HG03378 (cell line): ENCODE results near the gene RABGGTA.

ENCODE experiments used
- ATAC-seq: cut with Tn5 transposase; IDR thresholded peaks from one replicate; pipeline ENCODE4 v1.9.1; 2021; ENCODE audit warnings: mild to moderate bottlenecking, moderate library complexity; ENCODE audit not compliant: unreplicated experiment

Gene RABGGTA

DNA sequence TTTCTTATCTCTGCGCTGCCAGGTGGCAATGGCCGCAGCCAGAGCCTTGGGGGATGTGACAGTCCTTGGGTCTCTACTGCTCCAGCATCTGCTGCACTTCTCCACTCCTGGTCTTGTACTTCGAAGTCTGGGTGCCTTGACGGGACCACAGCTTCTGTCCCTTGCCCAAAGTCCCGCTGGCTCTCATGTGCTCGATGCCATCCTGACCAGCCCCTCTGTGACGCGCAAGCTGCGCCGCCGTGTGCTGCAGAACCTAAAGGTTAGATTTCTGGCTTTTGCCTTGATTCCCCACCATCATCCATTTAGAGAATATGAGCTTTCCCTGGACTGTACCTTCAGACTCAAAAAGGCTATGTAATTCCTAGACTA is 32.6 kb upstream of the RABGGTA start:
- ATAC-seq: no peak

DNA sequence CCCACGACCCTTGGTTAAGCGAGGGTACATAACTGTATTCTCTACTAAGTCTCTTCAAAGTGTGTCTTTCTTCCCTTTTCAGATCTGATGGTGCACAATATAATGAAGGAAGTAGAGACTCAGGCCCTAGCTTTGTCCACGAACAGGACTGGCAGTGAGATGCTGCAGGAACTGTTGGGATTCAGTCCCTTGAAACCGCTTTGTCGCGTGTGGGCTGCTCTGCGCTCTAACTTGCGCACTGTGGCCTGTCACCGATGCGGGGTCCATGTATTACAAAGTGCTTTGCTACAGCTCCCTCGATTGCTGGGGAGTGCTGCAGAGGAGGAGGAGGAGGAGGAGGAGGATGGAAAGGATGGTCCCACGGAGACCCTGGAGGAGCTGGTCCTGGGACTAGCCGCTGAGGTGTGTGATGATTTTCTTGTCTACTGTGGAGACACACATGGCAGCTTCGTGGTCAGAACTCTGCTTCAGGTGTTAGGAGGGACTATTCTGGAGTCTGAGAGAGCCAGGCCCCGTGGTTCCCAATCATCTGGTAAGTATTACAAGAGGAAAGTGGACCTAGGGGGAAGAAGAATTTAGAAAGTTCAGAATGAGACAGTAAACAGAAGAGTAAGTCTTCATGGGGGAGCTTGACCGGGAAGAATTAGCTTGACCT is 29.1 kb upstream of the RABGGTA start:
- ATAC-seq: no peak

DNA sequence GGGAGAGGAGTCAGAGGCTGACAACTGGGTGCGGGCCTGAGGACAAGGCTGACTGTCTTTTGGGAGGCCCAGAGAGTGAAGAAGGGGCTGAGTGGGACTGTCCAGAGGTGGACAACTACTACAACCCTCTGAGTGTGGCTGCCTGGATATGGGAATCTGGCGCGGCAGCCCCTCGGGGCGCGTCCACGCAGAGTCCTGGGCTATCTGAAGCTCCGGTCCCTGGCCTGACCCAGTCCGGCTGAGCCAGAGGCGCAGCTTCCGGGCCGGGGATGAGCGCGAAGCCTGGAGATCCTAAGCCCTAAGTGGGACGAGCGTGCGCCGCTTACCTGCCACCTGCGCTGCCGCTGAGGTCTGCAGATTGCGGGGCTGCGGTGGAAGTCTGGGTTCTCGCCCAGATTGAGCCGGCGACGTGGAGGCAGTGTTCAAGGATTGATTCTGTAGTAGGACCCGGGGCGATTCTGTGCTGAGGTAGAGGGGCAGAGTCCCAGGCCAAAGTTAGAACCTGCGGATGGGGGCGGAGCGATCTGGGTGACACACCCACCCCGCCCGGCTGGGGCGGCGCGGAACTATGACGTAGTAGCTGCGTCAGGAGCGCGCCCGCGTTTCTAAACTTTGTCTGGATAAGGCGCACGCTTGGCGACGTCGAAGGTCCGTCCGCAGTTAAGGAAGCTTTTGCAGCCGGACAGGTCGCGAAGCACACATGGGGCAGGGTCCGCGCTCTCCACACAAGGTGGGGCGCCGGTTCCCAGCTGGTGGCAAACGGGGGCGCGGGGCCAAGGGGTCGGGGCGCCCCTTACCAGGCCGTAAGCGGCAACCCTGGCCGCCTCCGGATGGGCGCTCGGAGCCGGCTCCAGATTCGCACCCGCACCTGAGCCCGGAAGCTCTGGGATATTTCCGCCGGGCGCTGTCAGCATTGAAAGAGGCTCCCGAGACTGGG is 28.1 kb upstream of the RABGGTA start, which contains the start of the genes DHRS1 and NOP9:
TSS of gene DHRS1 (minus strand) at position 526 of the 937 bp plus-strand sequence. CDS start 674 bp downstream, outside the sequence.
TSS of gene NOP9 (plus strand) at position 596 of the 937 bp plus-strand sequence. CDS start at position 701, 105 bp downstream.
- ATAC-seq: peak; percentile 63

DNA sequence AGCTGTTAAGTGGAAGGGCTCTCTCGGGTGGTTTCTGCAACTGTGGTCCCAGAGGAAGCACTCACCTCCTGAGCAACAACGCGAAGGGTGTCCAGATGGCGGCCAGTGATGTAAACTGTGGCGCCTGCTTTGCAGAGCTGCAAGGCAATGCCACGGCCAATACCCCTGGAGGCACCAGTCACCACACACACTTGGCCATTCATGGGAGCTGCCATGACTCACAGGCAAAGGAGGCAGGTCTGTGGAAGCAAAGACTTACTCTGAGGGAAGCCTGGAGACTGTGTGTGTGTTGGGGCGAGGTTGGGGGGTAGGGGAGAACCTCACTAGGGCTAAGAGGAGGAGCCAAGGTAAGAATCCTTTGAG is 27.5 kb upstream of the RABGGTA start:
- ATAC-seq: no peak

DNA sequence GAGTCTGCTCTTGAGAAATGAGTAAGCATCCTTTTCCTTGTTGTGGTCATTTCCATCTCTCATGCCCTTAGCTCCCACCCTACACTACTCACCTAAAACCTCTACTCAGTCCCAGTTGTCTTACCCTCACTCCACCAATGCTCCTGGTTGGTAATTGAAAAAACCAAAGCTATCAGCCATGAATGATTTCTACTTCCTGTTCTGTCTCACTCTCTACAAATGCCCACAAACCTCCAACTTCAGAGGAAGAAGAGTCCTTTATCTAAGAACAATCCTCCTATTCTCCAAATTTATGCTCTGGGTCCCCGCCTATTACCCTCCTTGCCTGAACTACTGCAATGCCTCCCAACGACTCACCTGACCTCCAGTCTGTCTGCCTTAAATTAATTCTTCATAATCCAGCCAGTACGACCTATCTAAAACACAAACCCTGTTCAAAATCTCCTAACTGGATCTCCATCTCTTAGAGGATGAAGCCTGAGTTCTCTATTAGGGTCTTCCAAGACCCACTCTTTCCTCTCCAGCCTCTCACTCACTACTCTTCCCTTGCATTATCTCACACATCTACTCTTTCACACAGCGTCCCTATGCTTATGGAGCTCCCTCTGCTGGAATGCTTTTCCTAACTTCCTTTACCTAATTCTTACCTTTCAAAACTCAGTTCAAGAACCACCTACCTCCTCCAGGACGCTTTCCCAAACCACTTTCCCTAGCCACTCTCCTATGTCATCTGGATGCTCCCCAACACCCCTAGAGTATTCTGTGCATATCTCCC is 26.0 kb upstream of the RABGGTA start:
- peak; percentile 19 for ATAC-seq

DNA sequence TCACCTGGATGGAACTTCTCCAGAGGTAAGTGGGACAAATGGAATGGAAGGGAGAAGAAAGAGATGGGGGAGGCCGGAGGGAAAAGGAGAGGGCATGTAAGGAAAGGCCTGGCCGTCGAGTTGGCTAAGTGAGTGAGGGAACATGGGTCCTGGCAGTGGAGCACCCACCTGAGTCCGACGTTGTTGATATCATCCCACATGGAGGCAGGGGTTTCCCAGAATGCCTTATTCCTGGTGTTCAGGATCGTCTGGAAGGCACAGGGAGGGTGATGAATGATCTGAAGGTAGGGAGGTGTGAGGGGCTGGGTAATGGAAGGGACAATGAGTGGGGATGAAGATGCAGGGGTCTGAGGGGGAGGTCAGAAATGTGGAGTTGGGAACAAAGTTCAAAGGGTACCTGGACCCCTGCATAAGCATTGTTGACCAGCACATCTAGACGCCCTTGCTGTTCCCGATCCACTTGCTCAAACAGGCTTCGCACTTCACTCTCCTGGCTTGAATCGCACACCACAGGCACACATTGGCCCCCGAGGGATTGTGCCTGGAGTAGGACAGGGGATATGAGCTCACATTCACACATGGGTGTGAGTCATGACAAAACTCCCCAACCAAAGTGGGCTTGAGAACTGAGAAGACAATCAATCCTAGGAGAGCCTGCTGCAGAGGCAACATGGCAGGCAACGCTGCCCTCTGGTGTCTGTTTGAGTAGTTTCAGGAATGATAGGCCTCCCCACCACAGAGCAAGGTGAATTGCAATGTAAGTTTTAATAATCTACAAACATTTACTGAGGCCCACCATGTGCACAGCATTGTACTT is 25.2 kb upstream of the RABGGTA start:
- ATAC-seq: peak; percentile 59

DNA sequence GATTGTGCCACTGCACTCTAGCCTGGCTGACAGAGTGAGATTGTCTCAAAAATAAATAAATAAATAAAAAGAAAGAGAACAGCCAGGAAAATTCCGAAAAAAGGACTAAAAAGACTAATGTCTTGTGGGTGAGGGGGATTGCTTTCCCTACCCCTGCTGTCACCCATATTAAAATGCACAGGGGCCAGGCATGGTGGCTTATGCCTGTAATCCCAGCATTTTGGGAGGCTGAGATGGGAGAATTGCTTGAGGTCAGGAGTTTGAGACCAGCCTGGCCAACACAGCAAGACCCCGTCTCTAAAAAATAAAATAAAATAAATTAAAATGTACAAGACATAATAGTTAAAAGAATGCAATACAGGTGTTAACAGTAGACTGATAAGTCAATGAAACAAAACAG is 22.1 kb upstream of the RABGGTA start:
- ATAC-seq: no peak

DNA sequence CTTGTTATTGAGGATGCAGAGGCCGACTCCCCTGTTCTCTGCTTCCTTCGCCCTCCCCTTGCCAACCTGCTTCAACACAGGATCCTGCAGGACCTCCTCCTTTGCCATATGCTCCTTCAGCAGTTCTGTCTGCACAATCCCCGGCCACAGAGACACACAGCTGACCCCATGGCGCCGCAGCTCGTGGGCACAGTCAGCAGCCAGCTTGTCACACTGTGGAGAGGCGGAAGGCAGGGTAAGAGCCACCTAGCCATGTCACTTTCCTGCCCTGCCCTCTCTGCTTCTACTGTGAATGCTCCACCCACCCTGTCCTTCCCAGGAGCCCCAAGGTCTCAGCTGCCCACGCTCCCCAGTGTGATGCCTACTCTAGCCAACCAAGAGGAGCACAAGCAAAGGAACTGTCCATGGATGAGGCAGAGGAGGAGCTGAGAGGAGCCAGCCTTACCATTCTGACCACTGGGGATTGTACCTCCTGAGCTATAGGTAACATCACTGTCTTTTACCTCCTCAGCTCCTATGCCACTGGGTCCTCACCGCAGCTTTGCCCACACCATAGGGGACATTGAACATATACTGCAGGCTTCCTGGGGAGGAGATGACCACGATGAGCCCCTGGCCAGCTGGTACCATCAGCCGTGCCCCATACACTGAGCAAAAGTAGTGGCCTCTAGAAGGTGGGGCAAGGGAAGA is 20.9 kb upstream of the RABGGTA start:
- ATAC-seq: no peak

DNA sequence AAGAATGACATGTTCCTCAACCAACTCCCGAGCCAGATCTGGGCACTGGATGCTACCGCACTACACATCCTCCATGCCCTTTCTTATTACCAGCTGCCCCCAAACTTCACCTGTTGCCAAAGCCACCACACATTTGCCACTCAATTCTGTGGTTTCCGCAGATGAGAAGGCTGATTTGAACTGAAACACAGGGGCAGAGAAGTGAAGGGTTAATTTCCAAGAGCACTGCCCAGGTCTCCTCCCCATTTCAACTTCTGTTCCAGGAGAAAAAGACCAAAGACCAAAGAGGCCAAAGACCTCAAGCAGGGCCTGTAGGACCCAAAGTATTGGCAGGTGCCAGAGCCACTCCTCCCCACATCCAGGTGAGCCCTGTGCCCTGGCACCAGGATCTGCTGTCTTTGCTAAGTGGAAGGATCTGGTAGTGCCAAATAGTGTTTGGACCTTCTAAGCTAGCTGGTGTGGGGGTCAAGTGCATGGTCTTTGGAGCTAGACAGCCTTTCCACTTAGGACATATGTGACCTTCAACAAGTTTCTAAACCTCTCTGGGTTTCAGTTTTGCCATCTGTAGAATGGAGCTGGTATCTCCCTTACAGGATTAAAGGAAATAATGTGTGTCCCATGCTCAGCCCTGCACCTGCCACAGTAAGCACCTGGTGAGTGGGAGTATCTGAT is 20.2 kb upstream of the RABGGTA start:
- ATAC-seq: no peak

DNA sequence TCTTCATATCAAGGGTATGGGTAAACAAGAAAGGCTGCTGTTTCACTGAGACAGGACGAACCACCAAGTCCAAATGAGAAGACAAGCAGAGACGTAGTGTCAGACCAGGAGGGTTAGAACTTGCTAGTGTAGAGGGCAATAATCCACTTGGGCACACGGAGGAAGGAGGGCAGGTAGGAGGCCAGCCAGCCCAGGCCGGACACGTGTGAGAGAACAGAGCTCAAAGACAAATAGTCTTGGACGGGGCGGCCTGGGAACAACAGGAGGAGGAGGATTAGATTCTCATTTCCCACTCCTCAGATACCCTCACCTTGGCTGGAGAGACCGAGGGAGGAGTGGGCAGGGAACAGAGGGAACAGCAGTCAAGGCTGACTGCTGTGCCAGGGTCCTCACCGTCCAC is 19.3 kb upstream of the RABGGTA start:
- ATAC-seq: no peak

DNA sequence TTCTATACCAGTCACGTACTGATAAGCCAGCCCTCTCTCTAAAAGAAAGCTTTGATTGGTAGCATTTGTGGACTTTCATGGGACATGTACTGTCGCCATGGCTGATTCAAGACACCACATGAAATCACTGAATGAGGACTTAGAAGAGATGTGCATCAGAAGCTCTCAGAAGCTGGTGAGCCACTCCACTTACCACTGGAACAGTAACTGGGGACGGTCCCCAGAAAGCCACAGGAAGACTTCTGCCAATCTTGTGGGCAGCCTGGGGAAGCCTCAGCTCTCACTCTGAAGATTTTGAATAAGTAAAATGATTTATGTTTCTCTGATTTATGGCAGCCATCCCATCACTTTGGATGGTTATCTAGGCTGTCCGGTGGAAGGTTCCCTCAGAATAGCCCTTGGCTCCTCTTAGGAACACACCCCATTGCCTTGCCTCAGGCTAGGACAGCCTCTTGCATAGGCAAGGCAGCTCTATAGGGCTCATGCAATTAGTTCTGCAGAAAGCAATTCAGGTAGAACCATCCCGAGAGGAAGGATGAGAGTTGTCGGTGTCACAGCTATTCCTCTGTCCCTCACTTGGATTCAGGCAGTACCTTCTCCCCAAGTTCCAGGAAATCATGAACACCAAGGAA is 18.4 kb upstream of the RABGGTA start:
- ATAC-seq: no peak

DNA sequence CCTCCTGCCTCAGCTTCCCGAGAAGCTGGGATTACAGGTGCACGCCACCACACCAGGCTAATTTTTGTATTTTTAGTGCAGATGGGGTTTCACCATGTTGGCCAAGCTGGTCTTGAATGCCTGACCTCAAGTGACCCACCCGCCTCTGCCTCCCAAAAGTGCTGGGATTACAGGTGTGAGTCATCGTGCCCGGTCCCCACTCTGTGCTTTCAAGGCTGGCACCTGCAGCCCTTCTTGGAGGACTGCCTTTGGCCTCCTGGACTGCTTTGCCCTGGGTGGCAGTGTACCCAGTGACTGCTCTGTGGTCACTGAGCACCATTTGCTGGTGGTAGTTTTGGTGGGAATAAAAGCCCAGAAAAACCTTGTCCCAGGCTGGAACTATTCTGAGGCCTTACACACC is 15.6 kb upstream of the RABGGTA start:
- ATAC-seq: no peak

DNA sequence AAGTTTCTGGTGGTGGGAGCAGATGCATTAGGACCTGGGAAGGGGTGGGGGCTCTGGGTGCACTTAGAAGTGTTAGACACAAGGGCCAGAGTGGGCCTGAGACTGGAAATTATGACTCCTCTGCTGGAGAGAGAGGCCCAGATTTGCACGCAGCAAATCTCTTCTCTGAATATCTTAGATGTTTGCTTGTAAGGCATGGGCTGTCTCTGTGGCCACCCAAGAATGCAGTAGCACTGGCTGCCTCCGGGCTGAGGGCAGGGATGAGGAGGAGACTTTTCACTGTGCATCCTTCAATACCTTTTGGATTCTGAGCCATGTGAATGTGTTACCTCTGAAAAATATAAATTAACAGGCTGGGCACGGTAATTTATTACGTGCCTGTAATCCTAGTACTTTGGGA is 14.0 kb upstream of the RABGGTA start:
- ATAC-seq: no peak

DNA sequence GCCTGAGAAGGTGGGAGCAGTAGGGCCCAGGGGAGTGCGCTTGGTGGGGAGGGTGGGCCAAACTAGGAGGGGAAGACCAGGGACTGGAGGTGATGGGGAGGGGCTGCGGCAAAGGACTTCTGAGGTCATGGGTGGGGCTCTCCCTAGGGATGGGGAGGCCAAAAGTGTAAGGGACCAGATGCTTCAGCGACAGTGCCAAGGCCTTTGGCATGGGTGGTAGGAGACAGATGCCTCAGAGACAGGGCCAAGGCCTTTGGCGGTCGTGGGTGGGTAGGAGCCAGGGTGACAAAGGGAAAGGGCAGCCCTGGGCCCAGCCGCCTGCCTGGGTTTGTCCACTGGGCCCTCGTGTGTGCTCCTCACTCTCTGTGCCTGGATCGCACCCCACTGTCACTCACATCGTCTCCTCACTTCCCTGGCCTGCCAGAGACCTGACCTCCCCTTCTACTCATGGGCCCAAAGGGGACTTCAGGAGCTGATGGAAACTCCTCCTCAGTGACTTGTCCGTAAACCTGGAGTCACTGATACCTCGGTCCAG is 13.2 kb upstream of the RABGGTA start:
- no peak for ATAC-seq

DNA sequence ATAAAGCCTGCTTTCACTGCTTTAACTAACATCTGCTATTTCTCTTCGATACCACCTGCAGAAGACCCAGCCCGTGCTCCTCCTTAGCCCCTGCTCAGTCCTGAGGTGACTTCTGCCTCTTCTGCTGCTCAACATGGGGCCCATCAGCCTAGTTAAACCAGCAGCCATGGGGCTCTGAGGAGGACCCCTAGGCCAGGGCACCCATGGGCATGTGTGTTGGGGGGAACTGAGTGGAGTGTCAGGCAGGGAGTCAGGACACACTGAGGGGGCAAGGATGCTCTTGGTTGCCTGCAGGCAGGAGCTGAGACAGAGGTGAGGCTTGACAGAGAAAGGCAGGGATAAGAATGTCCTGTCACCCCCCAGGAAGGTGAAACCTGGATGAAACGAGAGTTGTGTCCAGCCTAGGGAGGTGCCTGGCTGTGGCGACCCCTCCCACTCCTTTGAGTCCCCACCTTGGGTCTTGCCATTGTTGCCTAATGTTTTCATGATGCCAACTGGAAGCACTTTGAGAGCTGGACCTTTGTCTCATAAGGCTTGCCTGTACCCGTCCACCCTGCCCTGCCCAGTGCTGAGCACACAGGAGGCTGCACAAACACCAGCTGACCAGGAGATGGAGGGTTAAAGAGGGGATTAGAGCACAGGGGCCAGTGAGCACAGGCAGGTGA is 12.5 kb upstream of the RABGGTA start:
- no peak for ATAC-seq

DNA sequence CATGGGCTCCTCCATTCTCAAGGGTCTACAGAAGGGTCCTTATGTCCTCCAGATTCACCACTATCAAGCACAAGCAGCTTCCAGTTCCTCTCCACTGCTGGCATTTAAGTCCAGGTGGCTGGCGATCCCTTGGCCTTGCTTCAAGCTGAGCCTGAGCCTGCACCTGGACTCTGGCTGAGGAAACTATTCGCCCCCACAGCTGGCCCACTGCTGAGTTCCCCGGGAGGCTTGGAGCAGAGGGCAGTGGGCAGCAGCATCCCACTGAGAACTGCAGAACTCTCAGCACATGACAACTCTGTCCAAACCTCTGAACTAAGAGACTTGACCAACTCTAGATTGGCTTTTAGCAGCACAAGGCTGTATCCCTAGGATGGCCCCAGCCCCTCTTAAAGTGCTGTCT is 11.3 kb upstream of the RABGGTA start:
- ATAC-seq: no peak

DNA sequence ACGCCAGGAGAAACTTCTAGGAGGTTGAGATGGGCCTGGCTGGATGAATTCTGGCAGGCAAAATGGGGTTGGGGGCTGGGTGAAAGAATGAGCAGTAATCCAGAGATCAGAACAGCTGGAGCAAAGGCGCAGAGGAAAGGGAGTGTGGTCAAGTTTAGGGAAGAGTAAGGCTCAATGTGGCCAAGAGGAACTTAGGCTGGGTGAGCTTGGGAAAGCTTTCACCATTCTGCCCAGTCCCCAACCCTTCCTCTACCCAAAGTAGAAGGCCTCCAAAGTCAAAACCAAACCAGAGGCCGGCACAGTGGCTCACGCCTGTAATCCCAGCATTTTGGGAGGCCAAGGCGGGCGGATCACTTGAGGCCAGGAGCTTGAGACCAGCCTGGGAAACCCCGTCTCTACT is 10.2 kb upstream of the RABGGTA start:
- ATAC-seq: no peak

DNA sequence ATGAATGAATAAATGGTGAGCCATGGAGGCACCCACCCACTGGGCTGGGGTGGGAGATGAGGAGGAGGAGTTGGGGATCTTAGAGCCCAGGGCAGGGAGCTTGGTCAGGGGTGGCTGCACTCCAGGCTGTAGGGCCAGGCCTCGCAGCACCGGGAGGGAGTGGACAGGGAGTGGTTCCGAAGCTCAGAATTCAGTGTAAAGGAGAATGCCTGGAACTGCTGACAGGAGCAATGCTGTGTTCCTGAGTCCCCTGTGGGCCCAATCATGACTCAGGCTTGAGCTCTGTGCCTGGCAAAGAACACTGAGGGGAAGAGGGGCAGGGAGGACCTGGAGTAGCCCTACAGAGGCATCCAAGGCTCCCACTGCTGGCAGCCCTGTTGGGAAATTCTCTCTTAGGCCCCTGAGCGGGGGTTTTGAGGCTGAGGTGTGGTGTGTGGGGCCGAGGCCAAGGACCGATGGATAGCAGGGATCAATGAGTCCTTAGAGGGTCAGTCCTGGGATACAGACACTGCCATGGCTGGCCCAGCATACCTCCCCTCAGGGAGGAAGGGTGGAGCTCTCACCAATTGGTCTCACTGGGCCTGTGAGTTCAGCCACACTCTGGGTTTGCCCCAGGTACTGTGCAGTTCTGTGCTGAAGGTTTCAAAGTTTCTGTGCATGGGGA is 9.5 kb upstream of the RABGGTA start:
- no peak for ATAC-seq
